ENCODE data around the gene ADPRHL1.

Gene ADPRHL1

DNA sequence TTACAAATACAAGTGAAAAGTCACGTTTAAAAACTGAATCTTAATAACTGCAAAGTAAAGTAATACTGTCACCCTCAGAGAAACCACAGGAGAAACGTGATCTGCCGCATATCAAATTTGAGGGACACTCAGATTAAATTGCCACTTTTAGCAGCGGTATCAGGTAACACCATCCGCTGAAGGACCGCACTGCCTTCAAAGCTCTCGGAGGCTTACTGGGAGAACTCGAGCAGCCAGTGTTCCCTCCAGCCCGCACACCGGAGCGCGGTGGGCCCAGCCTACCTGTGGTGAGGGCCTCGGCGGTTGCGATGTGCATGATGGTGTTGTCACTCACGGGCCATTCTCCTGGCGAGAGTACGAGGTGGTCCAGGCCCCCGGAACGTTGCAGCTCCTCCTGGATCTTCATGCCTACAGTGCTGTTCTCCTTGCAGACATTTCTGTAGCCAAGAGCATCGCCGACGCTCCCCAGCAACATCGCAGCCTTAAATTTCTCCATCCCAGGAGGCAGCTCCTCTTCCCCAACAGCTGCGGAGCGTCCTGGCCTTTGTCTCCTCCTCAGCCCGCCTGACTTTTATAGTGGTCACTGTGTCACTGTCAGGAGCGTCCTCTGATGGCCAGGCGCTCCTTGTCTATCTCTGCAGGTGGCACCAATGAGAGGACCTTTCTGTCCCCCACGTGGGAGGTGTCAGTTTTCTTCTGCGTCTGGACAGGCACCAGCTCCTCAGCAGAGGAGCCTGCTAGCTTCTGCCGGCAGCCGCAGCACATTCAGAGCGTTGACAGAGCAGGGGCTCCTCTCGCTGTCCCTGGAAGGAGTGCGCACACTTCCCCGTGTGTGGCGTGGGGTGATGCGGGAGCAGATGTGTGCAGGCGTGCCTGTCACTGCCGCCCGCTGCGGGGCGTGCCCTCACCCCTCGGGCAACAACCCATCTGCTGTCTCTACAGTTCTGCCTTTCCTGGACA lies at the start of gene ADPRHL1:
TSS of gene ADPRHL1 (minus strand) at position 547 of the 960 bp plus-strand sequence. CDS start at position 496, 51 bp downstream.
- DNase-seq = peak; percentile 47

DNA sequence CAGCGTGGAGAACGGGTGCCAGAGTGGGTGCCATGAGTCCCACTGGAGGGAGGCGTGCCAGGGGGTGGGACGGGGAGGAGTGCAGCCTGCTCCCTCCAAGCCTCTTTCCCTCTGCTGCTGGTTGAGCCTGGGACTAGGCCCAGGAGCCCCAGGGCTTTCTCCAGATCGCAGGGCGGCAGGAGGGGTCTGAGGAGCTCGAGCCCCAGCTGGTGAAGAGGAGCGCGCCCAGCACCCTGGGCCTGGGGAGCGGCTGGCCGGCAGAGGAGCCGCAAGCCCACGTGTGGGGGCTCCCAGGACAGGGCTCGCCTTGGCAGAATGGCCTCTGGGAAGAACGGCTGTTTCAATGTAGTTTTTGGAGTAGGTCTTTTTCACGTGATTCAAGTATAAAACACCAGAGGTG lies 49.4 kb upstream of the ADPRHL1 start:
- DNase-seq = no peak

DNA sequence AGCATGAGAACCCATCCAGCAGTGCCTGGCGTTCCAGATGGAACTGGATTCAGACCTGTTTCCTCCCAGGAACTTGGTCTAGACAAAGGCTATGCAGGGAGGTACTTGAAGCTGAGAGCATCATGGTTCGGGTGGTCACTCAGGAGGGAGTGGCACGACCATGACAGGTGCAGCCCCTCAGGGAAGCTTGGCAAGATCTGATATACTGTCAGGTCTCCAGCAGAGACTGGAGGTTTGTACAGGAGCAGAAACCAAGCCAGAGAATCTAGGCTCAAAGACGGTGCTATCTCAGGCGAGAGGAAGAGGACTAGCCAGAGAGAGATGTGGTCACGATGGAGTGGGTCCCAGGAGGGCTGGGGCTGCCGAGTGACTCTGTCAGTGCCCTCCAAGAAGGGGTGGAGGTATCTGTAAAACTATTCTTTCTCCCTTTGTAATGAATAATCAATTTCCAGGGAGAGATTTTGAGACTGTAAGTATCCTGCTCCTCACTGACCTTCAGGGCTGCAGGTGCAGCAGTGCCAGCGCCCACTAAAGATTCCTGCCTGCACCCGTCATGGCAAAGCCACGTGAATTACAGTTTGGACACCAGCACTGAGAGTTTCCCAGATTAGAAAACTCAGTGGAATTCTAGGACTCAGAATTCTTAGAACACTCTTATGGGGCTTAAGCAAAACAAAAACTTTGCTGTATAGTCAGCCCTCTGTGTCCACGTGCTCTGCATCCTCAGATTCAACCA lies 47.4 kb upstream of the ADPRHL1 start:
- no peak for DNase-seq

DNA sequence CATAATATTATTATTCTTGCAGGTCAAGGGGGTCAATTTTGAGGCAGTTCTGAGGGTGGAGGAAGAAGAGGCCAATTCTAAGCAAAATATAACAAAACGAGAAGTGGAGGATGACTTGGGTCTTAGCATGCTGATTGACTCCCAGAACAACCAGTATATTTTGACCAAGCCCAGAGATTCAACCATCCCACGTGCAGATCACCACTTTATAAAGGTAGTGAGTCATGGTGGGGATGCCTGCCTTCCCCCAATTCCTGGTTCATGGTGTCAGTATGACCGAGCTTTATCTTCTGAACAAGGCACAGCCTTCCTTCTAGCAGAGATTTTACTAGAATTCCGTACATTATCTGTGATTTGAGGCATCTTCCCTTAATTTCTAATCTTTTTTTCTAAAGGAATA lies 46.6 kb upstream of the ADPRHL1 start:
- no peak for DNase-seq

DNA sequence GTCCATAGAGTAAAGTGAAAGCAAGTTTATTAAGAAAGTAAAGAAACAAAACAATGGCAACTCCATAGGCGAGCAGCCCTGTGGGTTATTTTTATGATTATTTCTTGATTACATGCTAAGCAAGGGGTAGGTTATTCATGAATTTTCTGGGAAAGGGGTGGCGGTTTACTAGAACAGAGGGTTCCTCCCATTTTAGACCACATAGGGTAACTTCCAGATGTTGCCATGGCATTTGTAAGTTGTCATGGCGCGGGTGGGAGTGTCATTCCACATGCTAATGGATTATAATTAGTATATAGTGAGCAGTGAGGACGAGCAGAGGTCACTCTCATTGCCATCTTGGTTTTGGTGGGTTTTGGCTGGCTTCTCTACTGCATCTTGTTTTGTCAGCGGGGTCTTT lies 45.6 kb upstream of the ADPRHL1 start:
- no peak for DNase-seq

DNA sequence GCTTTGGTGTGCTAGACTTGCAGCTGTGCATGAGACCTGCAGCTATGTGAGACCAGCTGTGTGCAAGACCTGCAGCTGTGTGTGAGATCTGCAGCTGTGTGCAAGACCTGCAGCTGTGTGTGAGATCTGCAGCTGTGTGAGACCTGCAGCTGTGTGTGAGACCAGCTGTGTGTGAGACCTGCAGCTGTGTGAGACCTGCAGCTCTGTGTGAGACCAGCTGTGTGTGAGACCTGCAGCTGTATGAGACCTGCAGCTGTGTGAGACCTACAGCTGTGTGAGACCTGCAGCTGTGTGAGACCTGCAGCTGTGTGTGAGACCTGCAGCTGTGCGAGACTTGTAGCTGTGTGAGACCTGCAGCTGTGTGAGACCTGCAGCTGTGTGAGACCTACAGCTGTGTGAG lies 43.9 kb upstream of the ADPRHL1 start:
- no peak for DNase-seq

DNA sequence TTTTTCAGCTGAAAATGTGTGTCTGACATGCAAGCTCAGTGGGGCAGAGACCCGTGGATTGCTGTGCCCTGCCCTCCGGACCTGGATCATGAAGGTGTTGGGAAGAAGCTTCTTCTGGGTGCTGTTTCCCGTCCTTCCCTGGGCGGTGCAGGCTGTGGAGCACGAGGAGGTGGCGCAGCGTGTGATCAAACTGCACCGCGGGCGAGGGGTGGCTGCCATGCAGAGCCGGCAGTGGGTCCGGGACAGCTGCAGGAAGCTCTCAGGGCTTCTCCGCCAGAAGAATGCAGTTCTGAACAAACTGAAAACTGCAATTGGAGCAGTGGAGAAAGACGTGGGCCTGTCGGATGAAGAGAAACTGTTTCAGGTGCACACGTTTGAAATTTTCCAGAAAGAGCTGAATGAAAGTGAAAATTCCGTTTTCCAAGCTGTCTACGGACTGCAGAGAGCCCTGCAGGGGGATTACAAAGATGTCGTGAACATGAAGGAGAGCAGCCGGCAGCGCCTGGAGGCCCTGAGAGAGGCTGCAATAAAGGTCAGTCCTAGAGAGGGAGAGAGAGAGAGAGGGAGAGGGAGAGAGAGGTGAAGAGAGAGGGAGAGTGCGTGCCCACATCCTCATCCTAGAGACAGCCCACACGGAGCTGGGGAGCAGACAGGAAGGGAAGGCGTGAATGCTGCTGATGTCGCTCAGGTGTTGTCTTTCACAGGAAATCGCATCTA lies 42.4 kb upstream of the ADPRHL1 start:
- DNase-seq = no peak

DNA sequence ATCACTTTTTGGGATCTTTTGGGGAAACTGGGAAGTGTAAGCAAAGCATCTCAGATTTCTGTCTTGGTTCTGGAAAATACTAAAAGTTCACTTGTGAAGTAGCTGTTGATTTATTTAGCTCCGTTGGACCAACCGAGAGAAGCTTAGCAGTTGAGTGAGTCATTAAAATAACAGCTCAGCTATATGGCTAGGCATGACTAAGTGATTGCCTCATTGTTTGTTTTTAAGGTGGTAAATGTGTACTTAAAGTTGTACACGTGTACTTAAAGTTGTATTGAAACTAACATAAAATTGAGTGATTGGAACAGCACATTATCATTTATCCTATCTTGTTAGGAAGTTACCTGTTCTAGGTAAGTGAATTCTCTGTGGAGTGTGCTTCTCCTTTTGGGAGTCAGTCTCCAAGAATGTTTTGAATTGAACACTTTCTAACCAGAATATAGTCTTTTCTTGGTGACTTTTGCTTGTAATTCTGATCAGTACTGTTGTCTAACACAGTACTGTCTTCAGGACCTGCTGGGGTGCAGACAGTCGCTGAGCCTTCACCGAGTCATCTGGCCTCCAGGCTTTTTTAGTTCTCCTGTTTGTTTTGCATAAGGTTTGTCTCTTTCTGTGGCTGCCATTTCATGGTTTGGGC lies 40.1 kb upstream of the ADPRHL1 start:
- DNase-seq = no peak

DNA sequence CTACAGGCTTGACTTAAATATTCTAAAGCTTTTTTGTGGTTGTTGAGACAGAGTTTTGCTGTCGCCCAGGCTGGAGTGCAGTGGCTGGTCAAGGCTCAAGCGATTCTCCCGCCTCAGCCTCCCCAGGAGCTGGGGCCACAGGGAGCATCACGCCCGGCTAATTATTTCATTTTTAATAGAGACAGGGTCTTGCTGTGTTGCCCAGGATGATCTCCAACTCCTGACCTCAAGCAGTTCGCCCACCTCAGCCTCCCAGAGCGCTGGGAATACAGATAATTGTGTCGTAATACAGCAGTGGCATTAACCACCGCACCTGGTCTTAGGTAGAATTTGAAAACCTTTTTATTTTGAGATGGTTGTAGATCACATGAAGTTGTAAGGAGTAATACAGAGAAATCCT lies 38.7 kb upstream of the ADPRHL1 start:
- DNase-seq = no peak

DNA sequence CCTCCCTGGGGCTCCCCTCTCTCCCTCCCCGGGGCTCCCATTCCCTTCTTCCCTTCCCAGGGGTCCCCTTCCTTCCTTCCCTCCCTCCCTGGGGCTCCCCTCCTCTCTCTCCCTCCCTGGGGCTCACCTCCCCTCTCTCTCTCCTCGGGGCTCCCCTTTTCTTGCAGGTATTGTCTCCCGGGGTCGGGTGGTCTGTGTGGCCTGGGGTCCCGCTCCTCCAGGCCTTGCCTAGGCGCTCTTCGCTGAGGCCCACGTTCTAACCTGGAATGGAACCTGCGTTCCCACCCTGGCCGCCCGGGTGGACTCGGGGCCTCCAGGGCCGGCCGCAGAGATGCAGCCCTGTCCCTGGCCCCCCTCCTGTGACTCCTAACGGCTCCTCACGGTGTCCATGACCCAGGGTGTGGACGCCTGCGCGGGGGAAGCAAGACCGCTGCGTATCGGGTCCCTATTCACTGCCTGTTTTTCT lies 38.2 kb upstream of the ADPRHL1 start:
- DNase-seq = peak; percentile 50

DNA sequence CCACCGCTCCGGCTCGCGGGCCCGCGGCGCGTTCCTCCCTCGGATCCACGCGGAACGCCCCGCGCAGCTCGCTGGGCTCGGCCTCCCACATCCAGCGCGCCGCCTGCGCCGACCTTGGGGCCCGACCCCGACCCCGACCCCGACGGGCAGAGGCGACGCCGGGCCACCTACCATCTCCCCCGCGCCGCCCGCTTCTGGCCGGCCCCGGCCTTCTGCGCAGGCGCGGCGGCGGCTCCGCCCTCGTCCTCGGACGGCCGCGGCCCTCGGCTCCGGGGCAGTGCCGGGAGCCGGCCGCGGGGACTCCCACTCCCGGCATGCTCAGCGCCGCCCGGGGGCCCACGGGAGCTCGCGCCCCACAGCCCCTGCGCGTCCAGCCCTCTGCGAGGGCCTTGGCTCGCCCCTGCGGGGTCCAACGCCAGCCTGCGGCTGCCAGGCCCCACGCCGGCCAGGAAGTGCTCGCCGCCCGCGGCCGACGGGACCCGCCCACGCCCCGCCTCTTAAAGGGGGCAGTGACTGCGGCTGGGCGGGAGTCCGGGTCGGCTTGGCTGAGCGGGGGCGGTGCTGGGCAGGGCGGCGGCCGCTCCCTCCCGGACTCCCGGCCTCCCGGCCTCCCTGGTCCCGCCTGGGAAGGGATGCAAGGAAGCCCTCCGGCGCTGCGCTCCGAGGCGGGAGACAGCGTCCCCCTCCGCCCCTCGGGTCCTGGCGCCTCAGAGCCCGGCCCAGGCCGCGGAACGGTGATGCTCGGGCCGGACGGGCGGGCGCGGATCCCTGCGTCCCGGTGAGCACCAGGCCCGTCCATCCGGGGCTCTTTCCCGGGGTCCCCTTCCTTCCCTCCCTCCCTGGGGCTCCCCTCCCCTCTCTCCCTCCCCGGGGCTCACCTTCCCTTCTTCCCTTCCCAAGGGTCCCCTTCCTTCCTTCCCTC lies 37.5 kb upstream of the ADPRHL1 start, which contains the start of gene DCUN1D2:
TSS of gene DCUN1D2 (minus strand) at position 216 of the 922 bp plus-strand sequence. CDS start at position 174, 42 bp downstream.
- DNase-seq = peak; percentile 97

DNA sequence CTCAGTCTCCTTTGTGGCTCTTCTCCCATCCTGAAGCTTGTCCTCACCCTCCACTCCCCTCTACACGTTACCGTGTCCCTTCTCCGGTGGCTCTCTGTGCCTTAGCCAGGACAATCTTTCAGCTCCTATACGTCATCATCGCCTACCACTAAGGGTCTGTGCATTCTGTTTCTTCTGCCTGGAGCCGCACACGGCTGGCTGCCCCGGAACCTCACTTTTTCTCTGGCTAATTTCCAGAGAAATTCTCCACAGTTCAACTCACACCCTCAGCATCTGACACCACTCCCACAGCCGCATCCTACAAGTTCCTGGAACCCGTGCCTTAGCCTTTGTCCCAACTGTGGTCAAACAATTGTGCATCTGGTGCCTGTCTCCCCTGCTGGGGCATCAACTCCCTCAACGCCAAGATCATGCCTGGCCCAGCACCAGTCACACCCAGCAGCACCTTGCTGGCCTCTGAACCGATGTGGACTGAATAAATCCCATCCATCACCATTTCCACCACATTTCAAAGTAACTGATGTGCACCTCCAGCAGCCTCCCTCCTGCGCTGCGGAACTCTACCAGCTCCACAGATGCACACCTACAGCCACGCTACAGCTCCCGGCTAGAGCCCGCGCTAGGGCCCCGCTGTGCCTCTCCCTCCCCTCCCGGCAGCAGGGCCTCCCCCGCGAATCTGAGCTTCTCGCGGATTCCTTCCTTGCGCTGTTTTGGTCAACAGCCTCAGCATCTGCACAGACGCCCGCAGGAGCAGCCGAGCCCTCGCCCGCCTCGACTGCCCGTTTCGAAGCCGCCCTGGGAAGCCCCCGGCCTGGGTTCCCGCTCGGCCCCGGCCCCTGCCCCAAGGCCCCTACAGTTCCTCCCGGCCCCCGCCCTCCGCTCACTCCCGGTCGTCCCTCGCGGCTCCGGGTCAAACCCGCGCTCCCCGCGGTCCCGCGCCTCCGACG lies 36.5 kb upstream of the ADPRHL1 start:
- DNase-seq = peak; percentile 53

DNA sequence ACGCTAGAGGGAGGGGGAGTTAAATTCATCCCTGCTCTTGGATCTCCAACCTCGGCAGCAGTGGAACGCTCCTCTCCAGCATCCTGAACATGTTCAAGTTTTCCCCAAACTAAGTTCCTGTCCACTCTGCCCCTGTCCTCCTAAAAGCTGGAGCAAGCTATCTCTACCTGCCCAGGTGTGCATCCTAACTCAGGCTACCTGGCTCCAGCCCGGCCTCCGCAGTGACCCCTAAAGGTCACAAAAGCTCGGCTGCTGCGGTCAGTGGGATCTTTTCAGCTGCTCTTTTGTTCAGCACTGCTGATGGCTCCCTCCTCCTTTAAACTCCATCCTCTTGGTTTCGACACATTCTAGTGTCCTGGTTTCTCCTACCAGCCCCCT lies 35.9 kb upstream of the ADPRHL1 start:
- DNase-seq = no peak

DNA sequence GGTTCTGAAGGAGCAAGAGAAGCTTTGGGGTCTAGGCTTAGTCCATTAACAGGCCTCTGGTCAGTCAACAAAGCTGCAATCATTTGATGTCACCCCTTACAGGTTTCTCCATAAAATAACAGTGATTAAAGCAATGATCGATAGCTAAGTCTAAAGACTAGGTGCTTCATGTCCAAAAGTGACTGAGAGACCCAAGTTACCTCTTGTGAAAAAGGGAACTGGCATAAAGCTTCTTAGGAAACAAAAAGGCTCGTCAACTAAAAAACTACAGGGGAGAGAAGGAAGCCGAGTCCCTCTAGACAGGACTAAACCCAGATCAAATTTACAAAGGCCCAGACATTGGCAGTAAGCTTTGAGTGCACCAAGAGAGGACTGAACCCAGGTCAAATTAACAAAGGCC lies 35.0 kb upstream of the ADPRHL1 start:
- DNase-seq = no peak

DNA sequence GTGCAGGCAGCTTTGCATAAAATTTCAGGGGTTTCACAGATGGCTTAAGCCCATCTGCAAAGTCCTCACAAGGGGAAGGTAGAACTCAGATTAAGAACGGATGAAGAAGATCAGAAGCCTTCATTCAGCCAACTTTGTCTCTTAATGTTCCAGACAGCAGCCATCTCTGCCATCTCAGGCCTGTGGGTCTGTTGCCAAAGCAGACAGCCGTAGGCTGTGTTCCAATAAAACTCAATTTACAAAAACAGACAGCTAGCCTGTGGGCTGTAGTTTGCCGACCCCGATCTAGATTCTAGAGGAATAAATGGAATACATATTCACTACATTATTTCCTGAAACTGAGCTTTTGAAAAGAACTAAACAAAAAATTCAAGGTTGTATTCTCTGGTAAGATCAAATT lies 33.4 kb upstream of the ADPRHL1 start:
- DNase-seq = peak; percentile 18

DNA sequence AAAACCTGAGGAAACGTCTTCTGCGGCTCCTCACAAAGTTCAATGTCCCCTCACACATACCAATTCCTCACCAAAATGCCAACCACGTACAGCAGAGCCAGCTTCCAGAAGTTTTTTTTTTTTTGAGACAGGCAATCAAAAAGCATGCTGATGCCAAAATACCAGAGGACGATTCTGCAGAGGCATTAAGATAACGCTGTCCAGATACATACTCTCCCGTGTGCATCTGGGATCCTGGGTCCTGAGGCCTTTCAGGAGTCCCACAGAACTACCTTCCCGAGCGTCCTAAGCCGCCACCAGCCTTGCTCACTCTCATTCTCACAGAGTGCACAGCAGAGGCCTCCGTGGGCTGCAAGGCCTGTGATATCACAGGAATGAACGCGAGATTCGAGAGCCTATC lies 32.3 kb upstream of the ADPRHL1 start:
- DNase-seq = no peak

DNA sequence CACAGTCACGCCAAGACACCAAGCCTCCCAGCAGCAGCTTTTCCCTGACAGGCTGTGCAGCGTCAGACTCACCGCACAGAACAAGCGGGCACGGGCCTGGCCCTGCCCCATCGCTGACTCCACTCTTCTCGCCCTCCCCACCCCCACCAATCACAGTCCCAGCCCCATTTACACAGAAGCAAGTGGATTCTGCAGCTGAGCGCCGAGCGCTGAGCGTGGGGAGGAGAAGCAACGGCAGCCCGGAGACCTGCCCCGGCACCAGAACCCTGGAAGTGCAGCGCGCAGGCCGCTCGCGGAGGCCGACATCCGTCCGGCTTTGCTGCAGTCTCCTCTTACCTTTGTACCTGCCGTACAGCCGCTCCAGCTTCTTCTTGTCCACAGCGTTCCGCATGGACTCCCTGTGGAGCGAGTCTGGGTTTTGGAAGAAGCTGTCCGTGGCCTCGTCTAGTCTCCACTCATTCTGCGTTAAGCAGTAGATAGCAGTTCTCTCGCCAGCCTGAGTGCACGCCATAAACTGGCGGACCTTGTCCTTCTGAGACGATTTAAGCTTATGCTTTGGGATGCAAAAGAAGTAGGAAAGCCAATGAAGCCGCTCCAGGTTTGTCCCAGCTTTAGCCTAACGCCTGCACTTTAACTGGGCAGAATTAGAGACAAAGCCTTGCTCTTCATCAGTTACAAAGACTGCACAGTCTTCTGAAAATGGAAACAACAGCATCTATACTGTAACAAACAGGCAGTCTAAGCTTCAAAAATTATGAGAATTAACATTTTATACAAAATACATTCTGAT lies 30.4 kb upstream of the ADPRHL1 start:
- no peak for DNase-seq

DNA sequence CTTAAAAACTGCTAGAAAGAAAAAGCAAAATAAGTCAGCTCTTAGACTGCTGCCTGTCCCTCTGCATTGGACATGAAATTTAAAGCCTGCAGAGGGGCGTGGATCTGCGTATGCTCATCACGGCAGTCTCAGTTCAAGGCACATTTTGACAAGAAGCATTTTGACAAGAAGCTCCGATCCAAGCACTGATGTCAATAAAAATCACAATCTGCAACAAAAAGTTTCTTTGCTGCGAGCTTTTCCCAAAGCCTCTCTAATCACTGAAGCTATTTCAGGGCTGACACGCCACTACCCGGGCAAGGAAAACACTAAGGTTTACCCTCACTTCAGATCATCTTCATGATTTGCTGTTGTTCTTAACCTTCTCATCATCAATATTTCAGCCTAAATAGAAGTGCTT lies 29.8 kb upstream of the ADPRHL1 start:
- DNase-seq = no peak

DNA sequence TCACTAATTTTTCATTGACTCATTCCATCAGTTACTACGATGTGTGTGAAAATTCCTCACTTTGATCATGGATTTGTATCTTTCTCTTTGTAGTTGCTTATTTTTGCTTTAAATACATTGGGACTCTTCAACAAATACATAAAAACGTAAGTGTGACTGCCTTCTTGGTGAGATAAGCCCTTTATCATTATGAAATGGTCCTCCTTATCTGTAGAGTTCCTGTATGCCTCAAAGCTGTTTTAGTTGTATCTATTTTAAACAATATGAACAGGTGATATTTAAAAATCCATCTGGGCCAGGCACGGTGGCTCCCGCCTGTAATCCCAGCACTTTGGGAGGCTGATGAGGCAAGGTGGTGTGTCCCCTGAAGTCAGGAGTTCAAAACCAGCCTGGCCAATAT lies 25.9 kb upstream of the ADPRHL1 start:
- no peak for DNase-seq

DNA sequence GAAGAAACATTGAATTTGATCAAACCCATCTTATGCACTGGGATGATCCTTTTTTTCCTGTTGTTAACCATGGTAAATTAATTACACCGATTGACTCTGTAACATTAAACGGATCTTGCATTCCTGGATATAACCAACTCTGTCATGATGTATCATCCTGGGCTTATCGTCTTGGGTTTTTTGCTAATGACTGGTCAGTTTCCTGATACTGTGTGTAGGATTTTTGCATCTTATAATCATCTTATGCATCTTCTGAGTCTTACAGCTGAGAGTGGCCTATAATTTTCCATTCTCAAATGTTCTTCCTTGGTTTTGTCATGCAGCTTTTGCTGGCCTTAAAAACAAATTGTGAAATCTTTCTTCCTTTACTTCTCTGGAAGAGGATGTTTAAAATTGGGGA lies 24.4 kb upstream of the ADPRHL1 start:
- no peak for DNase-seq

All from NCI-H82 (cell line).